ENCODE measurements around the gene PAIP2B.
"Not testable (repeated sequence)": the region's sequence is repeated elsewhere in the genome, so short reads cannot be mapped to it uniquely, and the experiment has no call there.

PAIP2B gene

GRCh38 chr2:71210292-71210691 is 16.6 kb downstream of the PAIP2B start:
- no peak overlapping the region for H3K4me3 ChIP-seq
- H3K27ac ChIP-seq = no peak overlapping the region
- no peak for DNase-seq (ENCODE audit: low read depth, low spot score)
- no peaks in the 10 kb centered on the region for H3K9me3 ChIP-seq (ENCODE audit: low read depth, low read length)
- H3K36me3 ChIP-seq (ENCODE audit: insufficient read depth, low read length) = no peaks in the 10 kb centered on the region
- TF ChIP-seq POLR2AphosphoS5 (IDR thresholded peaks at IDR 0.05; ENCODE audit: borderline replicate concordance, low read depth, low read length) = no peak
- no peak for TF ChIP-seq EZH2 (IDR thresholded peaks at IDR 0.05)
- no peak for TF ChIP-seq FOXP2 (optimal IDR thresholded peaks at IDR 0.05; ENCODE audit: control extremely low read depth, extremely low read length, insufficient read depth)
- no peak overlapping the region for H3K9ac ChIP-seq (ENCODE audit: insufficient read length)

DNA sequence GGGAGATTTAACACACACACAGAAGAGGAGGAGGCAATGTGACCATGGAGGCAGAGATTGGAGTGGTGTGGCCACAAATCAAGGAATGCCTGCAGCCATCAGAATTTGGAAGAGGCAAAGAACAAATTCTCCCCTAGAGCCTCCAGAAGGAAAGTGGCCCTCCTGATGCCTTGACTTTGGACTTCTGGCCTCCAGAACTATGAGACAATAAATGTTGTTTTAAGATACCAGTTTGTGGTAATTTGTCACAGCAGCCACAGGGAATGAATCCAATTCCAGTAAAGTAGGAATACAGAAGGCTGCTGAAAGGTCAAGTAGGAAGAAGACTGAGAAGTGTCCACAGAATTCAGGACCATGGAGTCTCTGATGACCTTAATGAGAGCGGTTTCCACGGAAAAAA is 18.1 kb downstream of the PAIP2B start:
- H3K4me3 ChIP-seq = no peak overlapping the region
- H3K36me3 ChIP-seq (ENCODE audit: insufficient read depth, low read length) = no peaks in the 10 kb centered on the region
- TF ChIP-seq POLR2AphosphoS5 (IDR thresholded peaks at IDR 0.05; ENCODE audit: borderline replicate concordance, low read depth, low read length) (no peak), FOXP2 (optimal IDR thresholded peaks at IDR 0.05; ENCODE audit: control extremely low read depth, extremely low read length, insufficient read depth) (no peak), EZH2 (IDR thresholded peaks at IDR 0.05) (no peak)
- no peak overlapping the region for H3K9ac ChIP-seq (ENCODE audit: insufficient read length)
- no peak overlapping the region for H3K27ac ChIP-seq
- DNase-seq (ENCODE audit: low read depth, low spot score) = no peak
- no peaks in the 10 kb centered on the region for H3K9me3 ChIP-seq (ENCODE audit: low read depth, low read length)

- H3K4me3 ChIP-seq = no peak overlapping the region
- TF ChIP-seq FOXP2 (optimal IDR thresholded peaks at IDR 0.05; ENCODE audit: control extremely low read depth, extremely low read length, insufficient read depth) (no peak), POLR2AphosphoS5 (IDR thresholded peaks at IDR 0.05; ENCODE audit: borderline replicate concordance, low read depth, low read length) (no peak), EZH2 (IDR thresholded peaks at IDR 0.05) (no peak)
- no peak overlapping the region for H3K9ac ChIP-seq (ENCODE audit: insufficient read length)
- no peak overlapping the region for H3K27ac ChIP-seq
- no peaks in the 10 kb centered on the region for H3K36me3 ChIP-seq (ENCODE audit: insufficient read depth, low read length)
- no peak for DNase-seq (ENCODE audit: low read depth, low spot score)
- no peaks in the 10 kb centered on the region for H3K9me3 ChIP-seq (ENCODE audit: low read depth, low read length)
Measured at GRCh38 chr2:71207601-71208000, 19.3 kb downstream of the PAIP2B start.

DNA sequence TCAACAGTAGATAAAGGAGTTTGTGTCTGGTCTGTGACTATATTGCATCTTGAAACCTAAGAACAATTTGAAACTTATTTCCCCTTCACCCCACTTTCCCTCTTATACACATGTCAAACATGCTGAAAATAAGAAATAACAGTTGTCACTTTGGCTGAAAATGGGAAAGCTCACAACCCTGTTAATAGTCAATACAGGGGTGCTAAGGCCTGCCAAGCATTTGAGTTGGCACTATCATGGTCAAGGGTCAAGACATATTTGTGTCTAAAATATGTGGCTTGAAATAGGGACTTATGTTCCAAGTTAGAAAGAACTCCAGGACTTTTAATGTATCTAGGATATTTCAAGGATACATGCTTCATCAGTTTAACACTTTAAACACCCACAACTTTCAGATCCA is 20.6 kb downstream of the PAIP2B start:
- Histone ChIP-seq H3K9me3 (ENCODE audit: low read depth, low read length) (no peaks in the 10 kb centered on the region), H3K27ac (no peak overlapping the region), H3K36me3 (ENCODE audit: insufficient read depth, low read length) (no peaks in the 10 kb centered on the region), H3K4me3 (no peak overlapping the region), H3K9ac (ENCODE audit: insufficient read length) (no peak overlapping the region)
- DNase-seq (ENCODE audit: low read depth, low spot score) = no peak
- no peak for TF ChIP-seq EZH2 (IDR thresholded peaks at IDR 0.05)
- no peak for TF ChIP-seq FOXP2 (optimal IDR thresholded peaks at IDR 0.05; ENCODE audit: control extremely low read depth, extremely low read length, insufficient read depth)
- TF ChIP-seq POLR2AphosphoS5 (IDR thresholded peaks at IDR 0.05; ENCODE audit: borderline replicate concordance, low read depth, low read length) = no peak

DNA sequence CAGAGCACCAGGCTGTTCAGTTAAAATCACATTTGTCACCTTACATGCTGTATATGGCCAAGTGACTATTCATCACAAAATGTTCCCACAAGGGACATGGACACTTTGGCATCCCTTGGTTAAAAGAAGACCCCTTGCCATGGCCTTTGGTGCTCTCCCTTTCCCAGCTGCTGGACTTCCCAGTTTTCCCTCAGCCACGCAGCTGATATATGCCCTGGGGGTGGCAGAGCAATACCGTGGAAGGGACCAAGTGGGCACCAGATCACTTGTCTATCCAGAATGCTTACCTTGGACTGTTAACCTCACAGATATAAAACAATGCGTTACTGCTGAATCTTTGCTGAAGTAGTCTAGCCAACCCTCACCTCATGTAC is 35.3 kb downstream of the PAIP2B start:
- Histone ChIP-seq H3K27ac (no peak overlapping the region), H3K9ac (ENCODE audit: insufficient read length) (no peak overlapping the region), H3K9me3 (ENCODE audit: low read depth, low read length) (no peaks in the 10 kb centered on the region), H3K4me3 (no peak overlapping the region), H3K36me3 (ENCODE audit: insufficient read depth, low read length) (no peaks in the 10 kb centered on the region)
- no peak for DNase-seq (ENCODE audit: low read depth, low spot score)
- TF ChIP-seq EZH2 (IDR thresholded peaks at IDR 0.05) (no peak), FOXP2 (optimal IDR thresholded peaks at IDR 0.05; ENCODE audit: control extremely low read depth, extremely low read length, insufficient read depth) (no peak), POLR2AphosphoS5 (IDR thresholded peaks at IDR 0.05; ENCODE audit: borderline replicate concordance, low read depth, low read length) (no peak)

GRCh38 chr2:71190656-71191569 is 36.0 kb downstream of the PAIP2B start:
- Histone ChIP-seq H3K36me3 (ENCODE audit: insufficient read depth, low read length) (no peaks in the 10 kb centered on the region), H3K27ac (no peak overlapping the region), H3K4me3 (no peak overlapping the region), H3K9me3 (ENCODE audit: low read depth, low read length) (no peaks in the 10 kb centered on the region), H3K9ac (ENCODE audit: insufficient read length) (no peak overlapping the region)
- no peak for TF ChIP-seq EZH2 (IDR thresholded peaks at IDR 0.05)
- TF ChIP-seq POLR2AphosphoS5 (IDR thresholded peaks at IDR 0.05; ENCODE audit: borderline replicate concordance, low read depth, low read length) = no peak
- TF ChIP-seq FOXP2 (optimal IDR thresholded peaks at IDR 0.05; ENCODE audit: control extremely low read depth, extremely low read length, insufficient read depth) = no peak
- no peak for DNase-seq (ENCODE audit: low read depth, low spot score)

- no peak for TF ChIP-seq FOXP2 (optimal IDR thresholded peaks at IDR 0.05; ENCODE audit: control extremely low read depth, extremely low read length, insufficient read depth)
- TF ChIP-seq EZH2 (IDR thresholded peaks at IDR 0.05) = no peak
- no peak for TF ChIP-seq POLR2AphosphoS5 (IDR thresholded peaks at IDR 0.05; ENCODE audit: borderline replicate concordance, low read depth, low read length)
- H3K27ac ChIP-seq = no peak overlapping the region
- no peak overlapping the region for H3K9ac ChIP-seq (ENCODE audit: insufficient read length)
- no peak for DNase-seq (ENCODE audit: low read depth, low spot score)
- H3K36me3 ChIP-seq (ENCODE audit: insufficient read depth, low read length) = no peaks in the 10 kb centered on the region
- no peak overlapping the region for H3K4me3 ChIP-seq
- no peaks in the 10 kb centered on the region for H3K9me3 ChIP-seq (ENCODE audit: low read depth, low read length)
Measured at GRCh38 chr2:71187589-71187988, 39.3 kb downstream of the PAIP2B start.

DNA sequence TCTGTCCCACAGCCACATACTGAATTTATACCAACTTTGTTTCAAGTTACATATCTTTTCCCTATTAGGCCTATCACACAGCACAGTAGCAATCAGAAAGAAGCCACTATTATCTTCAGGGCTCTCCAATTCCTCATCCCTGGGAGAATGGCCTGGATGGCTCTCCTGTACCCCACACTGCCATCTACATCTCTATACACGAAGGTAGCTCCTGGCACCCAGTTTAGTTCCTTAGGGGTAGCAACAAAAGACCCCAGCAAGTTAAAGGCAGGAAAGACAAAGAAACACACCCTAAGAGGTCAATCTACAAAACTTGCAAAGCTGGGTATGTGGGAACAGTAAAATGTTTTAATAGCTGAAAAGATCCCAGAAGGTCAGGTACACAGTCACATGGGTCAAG is 39.9 kb downstream of the PAIP2B start:
- no peaks in the 10 kb centered on the region for H3K36me3 ChIP-seq (ENCODE audit: insufficient read depth, low read length)
- H3K4me3 ChIP-seq = no peak overlapping the region
- no peak overlapping the region for H3K9ac ChIP-seq (ENCODE audit: insufficient read length)
- no peak for DNase-seq (ENCODE audit: low read depth, low spot score)
- no peak overlapping the region for H3K27ac ChIP-seq
- no peak for TF ChIP-seq FOXP2 (optimal IDR thresholded peaks at IDR 0.05; ENCODE audit: control extremely low read depth, extremely low read length, insufficient read depth)
- no peaks in the 10 kb centered on the region for H3K9me3 ChIP-seq (ENCODE audit: low read depth, low read length)

DNA sequence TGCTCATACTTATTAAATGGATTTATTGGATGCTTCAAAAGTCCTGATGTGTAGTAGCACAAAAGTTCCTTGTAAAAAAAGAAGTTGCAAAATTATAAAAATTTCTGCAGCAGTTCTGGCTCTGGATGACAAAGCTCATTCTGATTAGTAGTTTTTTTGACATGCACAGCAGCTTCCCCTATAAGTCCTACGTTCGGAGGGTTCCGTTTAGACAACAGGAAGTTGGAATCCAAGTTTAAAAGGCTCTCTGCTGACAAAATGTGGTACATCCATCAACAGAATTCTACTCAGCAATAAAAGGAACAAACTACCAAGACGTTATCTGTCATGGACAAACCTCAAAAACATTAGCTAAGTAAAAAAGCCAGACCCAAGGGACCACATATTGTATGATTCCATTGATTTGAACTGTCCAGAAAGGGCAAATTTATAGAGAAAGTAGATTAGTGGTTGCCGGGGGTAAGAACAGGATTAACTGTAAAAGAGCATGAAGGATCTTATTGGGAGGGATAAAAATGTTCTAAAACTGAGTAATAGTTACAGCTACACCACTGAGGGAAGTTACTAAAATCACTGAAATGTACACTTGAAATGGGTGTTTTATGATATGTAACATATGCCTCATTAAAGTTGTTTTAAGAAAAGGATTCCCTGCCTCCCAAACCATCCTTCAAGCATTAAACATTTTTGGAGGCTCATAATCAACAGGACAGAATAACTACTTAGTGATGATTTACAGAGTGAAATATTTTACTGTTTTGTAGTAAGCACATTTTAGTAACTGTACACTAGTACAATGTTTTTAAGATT is 43.4 kb downstream of the PAIP2B start:
- DNase-seq (ENCODE audit: low read depth, low spot score); H3K4me3 ChIP-seq; H3K36me3 ChIP-seq (ENCODE audit: insufficient read depth, low read length); H3K9me3 ChIP-seq (ENCODE audit: low read depth, low read length); H3K27ac ChIP-seq; H3K9ac ChIP-seq (ENCODE audit: insufficient read length): not testable (repeated sequence)

All from SK-N-MC (cell line).